ENCODE measurements around the gene APOBEC3A. TPM values are rescaled to one million over a fixed set of nuclear protein-coding genes. Genes with fewer than 3 reads are reported as not detected.
"Not testable (repeated sequence)": the region's sequence is repeated elsewhere in the genome, so short reads cannot be mapped to it uniquely, and the experiment has no call there.

The APOBEC3A gene
- total and polyA plus RNA-seq, 10 of the 15 experiments (the other 5 are each of a cell fraction or from before 2014, with no cell fraction given), result 0.20 TPM; not detected in 9

DNA sequence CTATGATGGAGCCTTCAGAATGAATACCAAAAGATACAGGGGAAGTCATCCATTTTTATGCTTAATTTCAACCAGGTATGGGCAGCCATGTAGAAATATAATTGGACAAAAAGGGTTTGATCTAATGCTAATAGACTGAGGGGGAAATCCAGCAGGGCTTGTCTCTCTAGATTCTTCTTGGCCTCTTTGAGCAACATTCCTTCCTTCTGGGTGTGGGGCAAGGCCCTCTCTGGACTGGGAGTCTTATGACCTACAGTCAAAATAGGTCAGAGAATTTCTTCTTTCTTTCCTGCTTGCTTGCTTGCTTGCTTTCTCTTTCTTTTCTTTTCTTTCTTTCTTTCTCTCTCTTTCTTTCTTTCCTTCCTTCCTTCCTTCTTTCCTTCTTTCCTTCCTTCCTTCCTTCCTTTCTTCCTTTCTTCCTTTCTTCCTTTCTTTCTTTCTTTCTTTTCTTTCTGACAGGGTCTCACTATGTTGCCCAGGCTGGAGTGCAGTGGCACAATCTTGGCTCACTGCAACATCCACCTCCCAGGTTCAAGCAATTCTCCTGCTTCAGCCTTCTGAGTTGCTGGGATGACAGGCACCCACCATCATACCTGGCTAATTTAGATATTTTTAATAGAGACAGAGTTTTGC lies 11.6 kb upstream of the APOBEC3A start:
- peaks cover 36% of the 10 kb centered on the region for H3K4me1 ChIP-seq (ENCODE audit: control insufficient read depth, insufficient read depth, low read length)
- CTCF ChIA-PET; intact Hi-C loops (cut with micrococcal nuclease; ENCODE audit: unreplicated experiment); DNase-seq (ENCODE audit: low read depth, low spot score); H3K27ac ChIP-seq (ENCODE audit: control insufficient read depth, insufficient read depth); H3K9ac ChIP-seq (ENCODE audit: control insufficient read depth, insufficient read depth, low read length); H3K4me2 ChIP-seq (ENCODE audit: control insufficient read depth, insufficient read depth); H3K36me3 ChIP-seq (ENCODE audit: control insufficient read depth in 2 of 2, insufficient read depth in 2 of 2, low read length in 1 of 2); H3K27me3 ChIP-seq (replicated peaks in 1 of 2; ENCODE audit: control insufficient read depth in 2 of 2, insufficient read depth in 2 of 2, low read length in 1 of 2); H3K9me3 ChIP-seq (replicated peaks; ENCODE audit: control insufficient read depth, insufficient read depth, low read length); FAIRE-seq; ATAC-seq; H3K79me2 ChIP-seq (ENCODE audit: control insufficient read depth, insufficient read depth, low read length); SMC1A ChIA-PET (ENCODE audit: uncharacterized antibody, unreplicated experiment); H2AFZ ChIP-seq (ENCODE audit: control insufficient read depth, low read depth, low read length); RAD21 ChIA-PET (ENCODE audit: unreplicated experiment); in situ Hi-C loops (cut with MboI); POLR2A ChIA-PET; H4K20me1 ChIP-seq (ENCODE audit: control insufficient read depth, insufficient read depth); H3K4me3 ChIP-seq; BruUV-seq (replicated peaks): not testable (repeated sequence)

DNA sequence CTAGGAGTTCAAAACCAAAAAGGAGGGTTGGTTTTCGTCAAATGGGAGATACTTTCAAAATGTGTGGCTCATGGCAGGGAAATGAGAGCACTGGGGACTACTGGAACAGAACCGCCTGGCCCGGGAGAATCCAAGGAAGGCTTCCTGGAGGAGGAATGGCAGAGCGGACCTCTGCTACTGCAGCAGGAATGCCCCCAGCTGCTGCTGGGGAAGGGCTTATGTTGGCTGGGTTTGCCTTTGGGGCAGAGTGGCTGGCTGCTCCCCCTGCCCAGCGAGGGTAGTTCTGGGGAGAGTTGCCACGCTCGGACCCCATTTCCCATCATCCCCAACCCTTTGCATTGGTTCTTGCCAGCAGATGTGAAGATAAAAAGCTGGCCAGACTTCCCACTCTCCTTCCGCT lies 10.6 kb upstream of the APOBEC3A start:
- BruUV-seq (replicated peaks), result no TSS peak
- no peak overlapping the region for H3K4me2 ChIP-seq (ENCODE audit: control insufficient read depth, insufficient read depth)
- ChIA-PET SMC1A (ENCODE audit: uncharacterized antibody, unreplicated experiment) (no interaction called here), CTCF (interaction anchor here (1.7 kb wide), 1 partner anchor 77 kb away, joined by 8 read pairs; no protein-coding TSS in a partner anchor), POLR2A (interaction anchor here (0.8 kb wide), 1 partner anchor 127 kb away, joined by 3 read pairs; no protein-coding TSS in a partner anchor), RAD21 (ENCODE audit: unreplicated experiment) (no interaction called here)
- no peak for ATAC-seq
- DNase-seq (ENCODE audit: low read depth, low spot score), result no peak
- TF ChIP-seq TCF3 (IDR thresholded peaks at IDR 0.05; ENCODE audit: borderline replicate concordance, insufficient read depth, low read depth, low read length), result no peak
- WGBS (ENCODE audit: insufficient coverage, insufficient replicate concordance, low lambda C conversion rate, missing lambda C conversion rate), result 85% methylated on average over 8 of the region's 8 CpGs
- no peaks in the 10 kb centered on the region for H4K20me1 ChIP-seq (ENCODE audit: control insufficient read depth, insufficient read depth)
- no peaks in the 10 kb centered on the region for H3K36me3 ChIP-seq (ENCODE audit: control insufficient read depth in 2 of 2, insufficient read depth in 2 of 2, low read length in 1 of 2)
- H3K4me1 ChIP-seq (ENCODE audit: control insufficient read depth, insufficient read depth, low read length), result peaks cover 28% of the 10 kb centered on the region
- intact Hi-C loops (cut with micrococcal nuclease; ENCODE audit: unreplicated experiment), result no loop called here
- H3K27ac ChIP-seq (ENCODE audit: control insufficient read depth, insufficient read depth), result no peak overlapping the region
- no peaks in the 10 kb centered on the region for H3K27me3 ChIP-seq (replicated peaks in 1 of 2; ENCODE audit: control insufficient read depth in 2 of 2, insufficient read depth in 2 of 2, low read length in 1 of 2)
- FAIRE-seq, result no peak
- in situ Hi-C loops (cut with MboI), result no loop called here
- no peak overlapping the region for H3K4me3 ChIP-seq
- H3K79me2 ChIP-seq (ENCODE audit: control insufficient read depth, insufficient read depth, low read length), result no peaks in the 10 kb centered on the region
- no peaks in the 10 kb centered on the region for H3K9me3 ChIP-seq (replicated peaks; ENCODE audit: control insufficient read depth, insufficient read depth, low read length)
- no peak overlapping the region for H3K9ac ChIP-seq (ENCODE audit: control insufficient read depth, insufficient read depth, low read length)
- no peak overlapping the region for H2AFZ ChIP-seq (ENCODE audit: control insufficient read depth, low read depth, low read length)
